ENCODE data around the gene GABARAPL2.
"Not testable (repeated sequence)": the region's sequence is repeated elsewhere in the genome, so short reads cannot be mapped to it uniquely, and the experiment has no call there.

GABARAPL2 gene, protein sequence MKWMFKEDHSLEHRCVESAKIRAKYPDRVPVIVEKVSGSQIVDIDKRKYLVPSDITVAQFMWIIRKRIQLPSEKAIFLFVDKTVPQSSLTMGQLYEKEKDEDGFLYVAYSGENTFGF

DNA sequence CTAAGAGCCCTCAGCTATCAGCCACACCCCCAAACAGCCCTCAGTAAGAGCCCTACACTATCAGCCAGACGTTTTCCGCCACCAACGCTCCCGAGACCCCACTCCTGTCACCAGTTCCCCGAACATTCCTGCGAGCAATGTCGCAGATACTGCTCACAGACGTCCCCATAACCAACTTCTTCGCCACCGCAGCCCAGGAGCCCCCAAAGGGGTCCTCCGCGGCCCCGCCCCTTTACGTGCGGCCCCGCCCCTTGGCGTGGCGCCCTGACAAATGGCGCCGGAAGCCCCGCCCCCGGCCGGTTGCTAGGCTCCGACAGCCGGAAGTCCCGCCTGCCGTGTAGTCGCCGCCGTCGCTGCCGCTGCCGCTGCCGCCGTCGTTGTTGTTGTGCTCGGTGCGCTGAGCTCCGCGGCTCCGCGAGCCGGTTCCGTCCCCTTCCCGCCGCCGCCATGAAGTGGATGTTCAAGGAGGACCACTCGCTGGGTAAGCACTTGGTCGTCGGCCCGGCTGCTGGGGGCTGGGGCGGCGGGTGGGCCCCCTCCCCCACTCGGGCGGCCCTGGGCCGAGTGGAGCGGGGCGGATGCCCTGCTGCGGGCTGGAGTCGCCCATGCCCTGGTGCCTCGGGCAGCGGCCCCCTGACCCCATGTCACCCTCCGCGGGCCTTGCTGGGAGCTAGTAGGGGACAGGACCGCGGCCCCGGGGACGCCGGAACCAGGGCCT, at the start of gene GABARAPL2:
Gene GABARAPL2, plus strand, starts transcription at position 340 of the 718 bp plus-strand sequence. Its CDS starts 108 bp downstream, at position 448.
- DNase-seq (ENCODE audit: low spot score) = peak; percentile 88

GRCh38 chr16:75519175-75519574, 47.0 kb upstream of the GABARAPL2 start:
- no peak for DNase-seq (ENCODE audit: low spot score)

- no peak for DNase-seq (ENCODE audit: low spot score)
These were observed 40.0 kb upstream of the GABARAPL2 start for GRCh38 chr16:75526032-75526790.

- no peak for DNase-seq (ENCODE audit: low spot score)
These were observed 38.3 kb upstream of the GABARAPL2 start for GRCh38 chr16:75527825-75528299.

DNA sequence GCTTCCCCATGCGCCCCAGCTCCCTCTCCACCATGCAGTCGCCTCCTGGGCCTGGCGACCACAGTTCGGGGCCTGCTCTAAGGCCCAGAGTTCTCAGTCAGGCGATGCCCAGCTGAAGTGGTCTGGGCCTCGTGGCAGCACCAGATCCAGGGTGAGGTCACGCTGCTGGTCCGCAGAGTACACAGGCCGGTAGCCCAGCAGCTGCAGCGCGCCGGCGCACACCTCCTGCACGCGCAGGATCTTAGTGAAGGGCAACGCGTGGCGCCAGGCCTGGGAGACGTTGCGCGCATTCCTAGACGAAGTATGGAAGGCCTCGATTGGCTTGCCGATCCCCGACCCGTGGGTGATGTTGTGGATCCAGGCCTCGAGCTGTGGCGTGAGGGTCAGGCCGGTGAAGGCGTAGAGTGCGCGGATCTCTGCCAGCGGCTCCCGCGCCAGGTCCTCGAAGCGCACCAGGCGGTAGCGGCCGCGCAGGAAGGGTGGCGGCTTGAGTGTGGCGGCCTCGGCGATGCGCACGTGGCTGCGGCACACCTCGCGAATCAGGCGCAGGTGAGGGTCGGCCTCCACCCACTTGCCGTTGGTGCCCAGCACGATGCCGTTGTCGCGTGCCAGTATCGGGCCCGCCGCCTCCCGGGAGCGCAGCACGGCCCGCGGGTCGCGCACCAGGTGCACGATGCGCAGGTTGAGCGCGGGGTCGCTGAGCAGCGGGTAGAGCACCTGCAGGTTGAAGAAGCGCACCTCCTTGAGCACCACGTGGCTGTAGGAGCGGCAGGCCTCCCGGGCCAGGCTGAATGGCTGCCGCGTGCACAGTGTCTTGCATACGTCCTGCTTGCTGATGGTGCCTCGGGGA, 36.9 kb upstream of the GABARAPL2 start:
- DNase-seq (ENCODE audit: low spot score) = no peak

DNA sequence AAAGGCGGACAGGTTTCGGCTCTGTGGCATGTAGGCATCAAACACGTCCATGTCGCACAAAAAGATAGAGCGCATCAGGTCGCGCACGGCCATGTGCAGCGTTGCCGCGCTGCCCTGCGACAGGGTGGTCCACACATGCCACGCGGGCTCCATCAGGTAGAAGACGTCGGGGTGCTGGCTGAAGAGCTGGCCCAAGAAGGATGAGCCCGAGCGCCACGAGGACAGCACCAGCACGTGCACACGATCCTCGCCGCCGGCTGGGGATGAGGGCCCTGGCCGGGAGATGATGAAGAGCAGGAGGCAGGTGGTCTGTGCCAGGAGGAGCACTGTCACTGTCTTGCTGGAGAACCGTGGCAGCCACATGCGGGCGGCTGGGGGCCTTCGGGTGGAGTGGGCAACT, 36.2 kb upstream of the GABARAPL2 start:
- DNase-seq (ENCODE audit: low spot score) = no peak

GRCh38 chr16:75532142-75532765, 33.9 kb upstream of the GABARAPL2 start:
- DNase-seq (ENCODE audit: low spot score) = no peak

DNA sequence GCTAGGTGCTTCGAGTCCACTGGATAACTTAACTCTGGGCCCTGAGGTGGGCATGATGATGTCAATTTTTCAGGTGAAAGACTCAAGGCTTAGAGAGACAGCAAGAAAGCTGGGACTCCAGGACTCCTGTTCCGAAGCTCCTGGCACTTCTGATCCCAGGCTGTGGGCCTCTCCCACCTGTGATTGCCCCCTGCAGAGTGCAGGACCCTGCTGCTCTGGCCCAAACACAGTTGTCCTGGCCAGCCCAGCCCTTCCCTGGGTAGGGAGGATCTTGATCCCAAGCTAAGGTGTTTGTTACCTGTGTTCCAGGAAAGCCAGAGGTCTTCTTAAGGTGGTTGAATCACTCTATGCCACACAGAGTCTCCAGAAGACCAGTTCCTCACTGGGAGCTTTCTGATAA, 33.4 kb upstream of the GABARAPL2 start:
- no peak for DNase-seq (ENCODE audit: low spot score)

DNA sequence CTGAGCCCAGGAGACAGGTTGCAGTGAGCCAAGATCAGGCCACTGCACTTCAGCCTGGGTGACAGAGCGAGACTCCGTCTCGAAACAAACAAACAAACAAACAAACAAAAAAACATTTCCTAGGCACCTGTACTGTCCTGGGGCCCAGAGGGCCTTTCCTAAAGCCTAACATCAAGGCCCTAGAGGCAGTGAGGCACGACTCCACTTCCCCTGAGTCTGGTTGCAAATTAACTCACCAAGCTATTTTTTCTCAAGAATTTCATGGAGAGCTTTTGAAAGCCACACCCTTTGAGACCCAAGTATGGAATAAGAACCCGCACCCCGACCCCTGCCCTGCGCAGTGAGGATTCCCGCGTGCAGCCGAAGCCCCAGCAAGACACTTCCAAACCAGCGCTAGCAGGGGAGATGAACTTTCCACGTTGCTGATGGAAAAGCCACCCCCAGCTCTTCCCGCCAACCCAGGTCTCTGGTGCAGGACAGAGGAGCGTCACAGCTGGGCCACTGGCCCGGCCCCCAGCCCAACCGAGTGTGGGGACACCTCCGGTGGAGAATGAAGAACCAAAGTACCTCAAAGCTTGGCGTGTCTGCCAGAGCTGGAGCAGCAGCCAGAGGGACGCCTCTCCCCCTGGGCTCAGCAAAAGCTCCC, 31.5 kb upstream of the GABARAPL2 start:
- DNase-seq (ENCODE audit: low spot score) = no peak

- DNase-seq (ENCODE audit: low spot score) = no peak
These were observed 30.9 kb upstream of the GABARAPL2 start for GRCh38 chr16:75535211-75535843.

- DNase-seq (ENCODE audit: low spot score) = no peak
These were observed 30.3 kb upstream of the GABARAPL2 start, which contains the start of gene CHST5 for GRCh38 chr16:75535901-75536300. Gene CHST5, minus strand, starts transcription at chr16:75536108. Its CDS starts 5,724 bp downstream, at chr16:75530384.

DNA sequence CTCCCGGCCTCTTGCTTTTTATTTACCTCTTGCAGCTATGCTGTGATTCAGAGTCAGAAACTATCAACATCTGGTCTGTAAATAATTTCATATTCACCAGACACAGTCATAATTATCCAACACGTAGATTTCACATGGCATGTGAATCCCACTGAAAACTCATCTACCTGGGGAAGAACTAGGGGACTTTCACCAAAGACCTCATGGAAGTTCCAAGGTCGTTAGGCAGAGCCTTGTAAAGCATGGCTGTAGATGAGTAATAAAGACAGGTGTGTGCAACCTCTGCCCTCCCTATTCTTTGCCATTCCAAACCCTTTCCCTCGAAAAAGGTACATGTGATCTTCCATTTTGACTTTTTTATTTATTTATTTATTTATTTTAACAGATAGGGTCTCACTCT, 28.4 kb upstream of the GABARAPL2 start:
- DNase-seq (ENCODE audit: low spot score) = no peak

DNA sequence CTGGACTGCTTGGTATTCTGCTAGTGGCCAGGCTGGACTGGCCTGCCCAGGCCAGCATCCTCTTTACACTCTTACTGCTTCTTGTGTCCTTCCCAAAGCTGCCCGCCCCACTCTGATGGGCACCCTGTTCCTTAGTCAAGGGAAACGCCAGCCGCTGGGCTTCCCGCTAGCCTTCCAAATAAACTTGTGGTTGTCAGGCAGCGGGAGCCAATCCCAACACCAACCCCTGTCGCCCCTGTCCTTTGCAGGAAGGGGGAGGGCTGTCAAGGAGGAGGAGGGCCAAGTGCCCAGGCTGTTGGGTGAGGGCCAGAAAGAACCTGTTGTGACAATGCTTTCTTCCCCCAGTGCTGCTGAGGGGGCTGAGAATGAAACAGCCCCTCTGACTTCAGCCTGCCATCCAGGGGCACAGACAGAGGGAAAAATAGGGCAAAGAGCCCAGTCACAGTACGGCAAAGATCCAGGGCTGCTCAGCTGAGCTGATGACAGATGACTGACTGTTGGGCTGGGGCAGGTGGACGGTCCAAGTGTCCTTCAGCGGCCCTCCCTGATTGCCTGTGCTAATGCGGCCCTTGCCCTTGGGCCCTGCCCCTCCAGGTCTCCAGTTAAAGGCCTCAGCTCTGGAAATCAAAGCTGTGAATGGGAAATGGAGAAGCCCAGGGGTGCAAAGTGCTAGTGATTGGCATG, 27.2 kb upstream of the GABARAPL2 start:
- not testable (repeated sequence) for DNase-seq (ENCODE audit: low spot score)

DNA sequence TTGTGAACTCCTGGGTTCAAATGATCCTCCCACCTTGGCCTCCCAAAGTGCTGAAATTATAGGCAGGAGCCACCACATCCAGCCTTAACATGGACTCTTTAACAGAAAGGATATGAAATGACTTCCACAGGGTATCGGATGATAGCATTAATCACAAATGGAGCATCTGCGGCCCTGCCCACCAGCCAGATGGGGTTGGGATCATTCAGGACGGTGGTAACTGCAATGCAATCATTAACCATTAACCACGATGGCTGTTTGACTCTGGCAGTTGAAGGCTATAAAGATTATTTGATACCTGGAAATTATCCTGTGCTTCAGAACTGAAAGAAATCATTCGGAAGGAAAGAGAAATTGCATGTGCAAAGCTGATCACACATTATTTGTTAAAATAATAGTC, 24.9 kb upstream of the GABARAPL2 start:
- DNase-seq (ENCODE audit: low spot score) = no peak

- not testable (repeated sequence) for DNase-seq (ENCODE audit: low spot score)
These were observed 23.7 kb upstream of the GABARAPL2 start for GRCh38 chr16:75542462-75542861.

DNA sequence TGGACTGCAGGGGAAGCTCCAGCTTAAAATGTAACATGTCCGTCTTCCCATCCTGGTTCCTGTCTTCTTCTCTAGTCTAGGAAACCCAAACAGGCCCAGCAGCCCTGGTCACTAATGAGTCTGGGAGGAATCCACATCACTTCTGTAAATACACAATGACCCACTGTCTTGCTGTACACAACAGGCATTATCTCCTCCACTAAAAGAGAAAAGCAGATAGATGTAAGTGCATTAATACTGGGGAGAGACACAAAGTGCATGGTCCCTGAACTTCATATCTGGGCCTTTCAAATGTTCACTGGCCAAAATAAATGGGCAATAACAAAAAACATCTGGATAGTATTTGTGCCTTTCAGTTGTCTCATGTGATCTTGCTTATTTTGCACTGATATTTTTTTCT, 20.3 kb upstream of the GABARAPL2 start:
- DNase-seq (ENCODE audit: low spot score) = not testable (repeated sequence)

DNA sequence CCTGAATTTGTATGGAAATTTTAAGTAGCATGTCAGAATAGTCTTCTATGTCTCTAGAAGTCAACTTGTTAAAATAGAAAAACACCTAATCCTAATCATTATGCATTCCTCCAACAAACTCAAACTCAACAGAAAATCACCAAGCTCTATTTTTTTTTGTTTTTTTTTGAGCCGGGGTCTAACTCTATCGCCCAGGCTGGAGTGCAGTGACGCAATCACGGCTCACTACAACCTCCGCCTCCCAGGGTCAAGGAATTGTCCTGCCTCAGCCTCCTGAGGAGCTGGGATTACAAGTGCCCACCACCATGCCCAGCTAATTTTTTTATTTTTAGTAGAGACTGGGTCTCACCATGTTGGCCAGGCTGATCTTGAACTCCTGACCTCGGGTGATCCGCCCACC, 19.9 kb upstream of the GABARAPL2 start:
- no peak for DNase-seq (ENCODE audit: low spot score)

GRCh38 chr16:75548456-75548855, 17.7 kb upstream of the GABARAPL2 start:
- not testable (repeated sequence) for DNase-seq (ENCODE audit: low spot score)

DNA sequence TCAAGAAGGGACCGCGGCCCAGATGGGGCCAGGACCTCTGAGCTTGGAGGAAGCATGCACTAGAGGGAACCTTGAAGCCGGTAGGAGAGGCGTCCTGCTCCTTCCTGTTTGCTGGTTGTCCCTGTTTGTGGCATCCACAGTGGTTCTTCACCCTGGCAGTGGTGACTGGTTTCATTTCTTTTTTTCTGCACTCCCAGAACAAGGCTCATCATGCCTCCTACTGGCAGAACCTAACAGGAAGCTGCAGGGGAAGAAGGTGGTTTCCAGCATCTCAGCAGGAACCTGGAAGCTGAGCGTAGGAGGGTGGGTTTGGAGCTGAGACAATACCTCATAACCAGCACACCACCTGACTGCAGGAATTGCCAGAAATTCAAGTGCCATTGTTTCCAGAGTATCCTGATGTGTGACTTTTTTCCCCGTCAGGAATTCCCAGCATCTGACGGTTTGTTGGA, 15.9 kb upstream of the GABARAPL2 start:
- DNase-seq (ENCODE audit: low spot score) = peak; percentile 45

DNA sequence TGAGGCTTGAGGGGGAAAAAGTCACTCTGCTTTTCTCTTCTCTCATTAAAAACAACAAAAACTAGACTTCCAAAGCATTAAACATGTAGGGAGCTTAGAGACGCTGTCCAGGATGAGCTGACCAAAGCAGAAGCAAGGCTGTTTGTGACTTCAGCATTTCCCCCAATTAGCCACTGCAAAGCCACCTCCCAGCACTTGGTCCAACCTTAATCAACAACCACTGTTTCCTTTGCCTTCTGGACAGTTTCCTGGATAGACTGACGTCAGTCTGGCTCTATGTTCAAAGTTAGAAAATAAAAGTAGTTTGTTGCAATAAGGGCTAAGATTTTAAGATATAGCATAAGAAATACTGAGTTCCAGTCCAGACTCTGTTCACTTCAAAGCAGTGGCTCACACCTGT, 13.2 kb upstream of the GABARAPL2 start:
- DNase-seq (ENCODE audit: low spot score) = no peak

Data from CD4-positive, alpha-beta T cell treated with Interleukin-15 for 4 hours (primary cell).